DOHH2 (cell line): ENCODE measurements around the gene NEMF.

Experiments used
- EZH2phosphoT487 ChIP-seq: fragments of 200-600 bp; sonication (generic); IDR thresholded peaks from 2 replicates; pipeline ENCODE4 v1.6.1; 2017; ENCODE audit warnings: borderline replicate concordance, mild to moderate bottlenecking, antibody characterized with exemption, low read length, moderate library complexity, mixed read lengths
- TF ChIP-seq, protein P1 (sequence below): fragments of 200-600 bp; sonication (generic); IDR thresholded peaks from one replicate; pipeline ENCODE4 v1.5.1; 2014; ENCODE audit warnings: antibody characterized with exemption, mild to moderate bottlenecking, low read depth, low read length; ENCODE audit not compliant: poor library complexity, severe bottlenecking

DNA sequence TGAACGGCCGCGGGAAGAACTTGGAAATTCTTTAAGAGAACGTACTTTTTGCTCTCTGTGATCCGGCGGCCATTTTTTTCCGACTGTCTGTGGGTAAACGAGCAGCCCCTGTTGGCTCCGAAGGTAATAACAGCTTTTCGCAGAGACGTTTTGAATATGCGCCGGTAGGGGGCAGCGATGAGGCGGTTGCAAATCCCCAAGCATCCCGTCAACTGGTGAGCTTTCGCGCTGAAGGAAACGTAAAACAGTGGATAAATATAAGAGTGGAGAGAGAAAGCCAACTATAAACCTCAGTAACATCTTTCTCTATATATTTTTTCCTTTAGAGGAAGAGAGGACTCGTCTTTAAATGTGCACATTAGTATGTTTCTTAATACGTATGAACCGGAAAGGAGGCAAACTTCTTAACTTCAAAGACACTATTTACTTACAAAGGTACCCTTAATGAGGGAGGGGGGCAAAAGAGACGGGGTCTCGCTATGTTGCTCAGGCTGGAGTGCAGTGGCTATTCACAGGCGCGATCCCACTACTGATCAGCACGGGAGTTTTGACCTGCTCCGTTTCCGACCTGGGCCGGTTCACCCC is 9.6 kb upstream of the NEMF start:
- TF ChIP-seq, protein P1, sequence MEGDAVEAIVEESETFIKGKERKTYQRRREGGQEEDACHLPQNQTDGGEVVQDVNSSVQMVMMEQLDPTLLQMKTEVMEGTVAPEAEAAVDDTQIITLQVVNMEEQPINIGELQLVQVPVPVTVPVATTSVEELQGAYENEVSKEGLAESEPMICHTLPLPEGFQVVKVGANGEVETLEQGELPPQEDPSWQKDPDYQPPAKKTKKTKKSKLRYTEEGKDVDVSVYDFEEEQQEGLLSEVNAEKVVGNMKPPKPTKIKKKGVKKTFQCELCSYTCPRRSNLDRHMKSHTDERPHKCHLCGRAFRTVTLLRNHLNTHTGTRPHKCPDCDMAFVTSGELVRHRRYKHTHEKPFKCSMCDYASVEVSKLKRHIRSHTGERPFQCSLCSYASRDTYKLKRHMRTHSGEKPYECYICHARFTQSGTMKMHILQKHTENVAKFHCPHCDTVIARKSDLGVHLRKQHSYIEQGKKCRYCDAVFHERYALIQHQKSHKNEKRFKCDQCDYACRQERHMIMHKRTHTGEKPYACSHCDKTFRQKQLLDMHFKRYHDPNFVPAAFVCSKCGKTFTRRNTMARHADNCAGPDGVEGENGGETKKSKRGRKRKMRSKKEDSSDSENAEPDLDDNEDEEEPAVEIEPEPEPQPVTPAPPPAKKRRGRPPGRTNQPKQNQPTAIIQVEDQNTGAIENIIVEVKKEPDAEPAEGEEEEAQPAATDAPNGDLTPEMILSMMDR = peak; percentile 100
- no peak for TF ChIP-seq EZH2phosphoT487
